Measurements from ENCODE around the gene C4A. TPM values are rescaled to one million over a fixed set of nuclear protein-coding genes. Genes with fewer than 3 reads are reported as not detected.
"Not testable (repeated sequence)": the region's sequence is repeated elsewhere in the genome, so short reads cannot be mapped to it uniquely, and the experiment has no call there.

C4A gene
- total RNA-seq, 1 donor from 2014 or later: 1.8 TPM

GRCh38 chr6:31979238-31979898 is 2.5 kb upstream of the C4A start:
- no peak for DNase-seq (ENCODE audit: low read depth in 2 of 2)

GRCh38 chr6:31980195-31980876 is 1.5 kb upstream of the C4A start:
- not testable (repeated sequence) for DNase-seq (ENCODE audit: low read depth in 2 of 2)

- DNase-seq (ENCODE audit: low read depth in 2 of 2): not testable (repeated sequence)
These were observed 859 bp upstream of the C4A start for GRCh38 chr6:31980998-31981397.

- DNase-seq (ENCODE audit: low read depth in 2 of 2): not testable (repeated sequence)
These were observed 7.5 kb downstream of the C4A start for GRCh38 chr6:31989363-31989762.

GRCh38 chr6:31994421-31994820 is 12.6 kb downstream of the C4A start:
- DNase-seq (ENCODE audit: low read depth in 2 of 2): not testable (repeated sequence)

GRCh38 chr6:31996385-31996784 is 14.5 kb downstream of the C4A start:
- not testable (repeated sequence) for DNase-seq (ENCODE audit: low read depth in 2 of 2)

GRCh38 chr6:32002546-32003268 is 20.9 kb downstream of the C4A start:
- not testable (repeated sequence) for DNase-seq (ENCODE audit: low read depth in 2 of 2)

GRCh38 chr6:32003301-32003700 is 21.4 kb downstream of the C4A start:
- DNase-seq (ENCODE audit: low read depth in 2 of 2): not testable (repeated sequence)

- not testable (repeated sequence) for DNase-seq (ENCODE audit: low read depth in 2 of 2)
These were observed 22.5 kb downstream of the C4A start for GRCh38 chr6:32004393-32004792.

GRCh38 chr6:32004864-32005537 is 23.1 kb downstream of the C4A start:
- DNase-seq (ENCODE audit: low read depth in 2 of 2): not testable (repeated sequence)

- peak in 1 of 2 donors; percentile 0 for DNase-seq (ENCODE audit: low read depth in 2 of 2)
These were observed 23.7 kb downstream of the C4A start for GRCh38 chr6:32005538-32005880.

- peak in 1 of 2 donors; percentile 0 for DNase-seq (ENCODE audit: low read depth in 2 of 2)
These were observed 24.2 kb downstream of the C4A start for GRCh38 chr6:32005991-32006529.

- DNase-seq (ENCODE audit: low read depth in 2 of 2): not testable (repeated sequence)
These were observed 25.2 kb downstream of the C4A start for GRCh38 chr6:32007086-32007485.

- not testable (repeated sequence) for DNase-seq (ENCODE audit: low read depth in 2 of 2)
These were observed 26.2 kb downstream of the C4A start for GRCh38 chr6:32008037-32008436.

GRCh38 chr6:32008616-32009015 is 26.8 kb downstream of the C4A start:
- DNase-seq (ENCODE audit: low read depth in 2 of 2): peak in 1 of 2 donors; percentile 0

- not testable (repeated sequence) for DNase-seq (ENCODE audit: low read depth in 2 of 2)
These were observed 27.7 kb downstream of the C4A start for GRCh38 chr6:32009537-32009936.

GRCh38 chr6:32010856-32011530 is 29.1 kb downstream of the C4A start:
- not testable (repeated sequence) for DNase-seq (ENCODE audit: low read depth in 2 of 2)

- not testable (repeated sequence) for DNase-seq (ENCODE audit: low read depth in 2 of 2)
These were observed 31.2 kb downstream of the C4A start for GRCh38 chr6:32012941-32013617.

- DNase-seq (ENCODE audit: low read depth in 2 of 2): not testable (repeated sequence)
These were observed 31.9 kb downstream of the C4A start for GRCh38 chr6:32013738-32014137.

- not testable (repeated sequence) for DNase-seq (ENCODE audit: low read depth in 2 of 2)
These were observed 32.7 kb downstream of the C4A start, which contains the start of gene C4B for GRCh38 chr6:32014547-32014946. Gene C4B, plus strand, starts transcription at chr6:32014795. Its CDS starts 51 bp downstream, at chr6:32014846.
